ENCODE results near the gene RACGAP1. TPM values are rescaled to one million over a fixed set of nuclear protein-coding genes. Genes with fewer than 3 reads are reported as not detected.

RACGAP1 gene, protein sequence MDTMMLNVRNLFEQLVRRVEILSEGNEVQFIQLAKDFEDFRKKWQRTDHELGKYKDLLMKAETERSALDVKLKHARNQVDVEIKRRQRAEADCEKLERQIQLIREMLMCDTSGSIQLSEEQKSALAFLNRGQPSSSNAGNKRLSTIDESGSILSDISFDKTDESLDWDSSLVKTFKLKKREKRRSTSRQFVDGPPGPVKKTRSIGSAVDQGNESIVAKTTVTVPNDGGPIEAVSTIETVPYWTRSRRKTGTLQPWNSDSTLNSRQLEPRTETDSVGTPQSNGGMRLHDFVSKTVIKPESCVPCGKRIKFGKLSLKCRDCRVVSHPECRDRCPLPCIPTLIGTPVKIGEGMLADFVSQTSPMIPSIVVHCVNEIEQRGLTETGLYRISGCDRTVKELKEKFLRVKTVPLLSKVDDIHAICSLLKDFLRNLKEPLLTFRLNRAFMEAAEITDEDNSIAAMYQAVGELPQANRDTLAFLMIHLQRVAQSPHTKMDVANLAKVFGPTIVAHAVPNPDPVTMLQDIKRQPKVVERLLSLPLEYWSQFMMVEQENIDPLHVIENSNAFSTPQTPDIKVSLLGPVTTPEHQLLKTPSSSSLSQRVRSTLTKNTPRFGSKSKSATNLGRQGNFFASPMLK
- total RNA-seq (2021) (108 and 112 TPM in 2 replicates), Bru-seq, nascent RNA (percentile 87 among the genes with signal in this experiment), BruChase-seq, experiment 1, labeled RNA remaining after a 2-hour chase (percentile 79 among the genes with signal in this experiment), BruChase-seq, experiment 2, labeled RNA remaining after a 6-hour chase (percentile 84 among the genes with signal in this experiment)
- long read RNA-seq, partial matches to known transcripts: 0 of 17 reads
- long read RNA-seq, other reads (novel, unspliced or antisense): 12 of 17 reads

DNA sequence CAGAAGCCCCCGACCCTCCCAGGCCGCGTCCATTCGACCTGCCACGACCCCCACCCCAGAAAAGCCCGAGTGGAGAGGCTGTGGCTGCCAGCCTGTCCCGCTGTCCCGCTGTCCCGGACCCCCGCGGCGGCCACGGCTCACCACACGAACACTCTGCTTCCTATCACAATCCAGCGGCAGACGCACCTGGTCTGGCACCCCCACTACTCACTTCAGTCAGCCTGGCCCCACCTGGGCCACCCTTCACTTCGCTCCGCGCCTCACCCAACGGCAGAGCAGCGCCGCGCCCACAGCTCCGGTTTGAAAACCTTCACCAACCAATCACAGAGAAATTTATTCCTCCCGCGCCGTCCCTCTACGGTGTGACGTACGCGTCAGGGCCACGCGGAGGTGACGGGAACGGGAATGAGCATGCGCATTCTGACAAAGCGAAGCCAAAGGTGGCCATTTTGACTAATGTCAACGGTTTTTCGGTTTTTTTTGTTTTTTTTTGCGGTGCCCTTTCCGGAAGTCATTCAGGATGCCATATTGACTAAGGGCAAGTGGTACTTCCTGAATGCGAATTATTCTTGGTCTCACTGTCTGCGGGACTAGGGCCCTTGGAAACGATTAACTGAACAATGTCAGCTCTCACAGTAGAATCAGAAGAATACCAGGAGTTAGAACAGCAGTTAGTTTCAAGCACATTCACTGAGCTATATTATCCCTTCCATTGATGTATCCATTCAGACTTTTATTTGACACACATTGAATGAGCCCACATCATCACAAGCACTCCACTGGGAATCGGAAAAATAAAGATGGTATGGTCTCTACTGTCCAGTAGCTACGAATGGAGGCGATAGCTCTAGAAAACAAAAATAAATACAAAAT lies at the start of gene RACGAP1:
Gene RACGAP1, minus strand, starts transcription at position 308 of the 873 bp plus-strand sequence. CDS start 8,779 bp downstream, outside the sequence.
- no peaks in the 10 kb centered on the region for H3K9me3 ChIP-seq (ENCODE audit: insufficient read depth, low read depth)
- H3K36me3 ChIP-seq (ENCODE audit: low read depth): peaks cover 5% of the 10 kb centered on the region; the same call in 1 of the 2 replicates
- peak within 1 kb of the TSS; percentile 85 for H3K4me2 ChIP-seq
- peak within 1 kb of the TSS; percentile 76 for H3K4me3 ChIP-seq
- H3K27ac ChIP-seq: no peak within 1 kb of the TSS
- H3K79me2 ChIP-seq (ENCODE audit: low read depth): peaks cover 48% of the 10 kb centered on the region
- peaks cover 8% of the 10 kb centered on the region for H3K4me1 ChIP-seq (replicated peaks; ENCODE audit: insufficient read depth)
- no peaks in the 10 kb centered on the region for H3K9me2 ChIP-seq (ENCODE audit: insufficient read depth)
- no peaks in the 10 kb centered on the region for H3K27me3 ChIP-seq (ENCODE audit: insufficient read depth, low read depth)
- intact Hi-C loops (cut with micrococcal nuclease; ENCODE audit: unreplicated experiment): no loop called here
- no peaks in the 10 kb centered on the region for H4K20me1 ChIP-seq (ENCODE audit: insufficient read depth)
- peak; percentile 94 to 95 for DNase-seq
- no peak for TF ChIP-seq EZH2 (IDR thresholded peaks at IDR 0.05; ENCODE audit: low read depth)
- TF ChIP-seq, protein P1, sequence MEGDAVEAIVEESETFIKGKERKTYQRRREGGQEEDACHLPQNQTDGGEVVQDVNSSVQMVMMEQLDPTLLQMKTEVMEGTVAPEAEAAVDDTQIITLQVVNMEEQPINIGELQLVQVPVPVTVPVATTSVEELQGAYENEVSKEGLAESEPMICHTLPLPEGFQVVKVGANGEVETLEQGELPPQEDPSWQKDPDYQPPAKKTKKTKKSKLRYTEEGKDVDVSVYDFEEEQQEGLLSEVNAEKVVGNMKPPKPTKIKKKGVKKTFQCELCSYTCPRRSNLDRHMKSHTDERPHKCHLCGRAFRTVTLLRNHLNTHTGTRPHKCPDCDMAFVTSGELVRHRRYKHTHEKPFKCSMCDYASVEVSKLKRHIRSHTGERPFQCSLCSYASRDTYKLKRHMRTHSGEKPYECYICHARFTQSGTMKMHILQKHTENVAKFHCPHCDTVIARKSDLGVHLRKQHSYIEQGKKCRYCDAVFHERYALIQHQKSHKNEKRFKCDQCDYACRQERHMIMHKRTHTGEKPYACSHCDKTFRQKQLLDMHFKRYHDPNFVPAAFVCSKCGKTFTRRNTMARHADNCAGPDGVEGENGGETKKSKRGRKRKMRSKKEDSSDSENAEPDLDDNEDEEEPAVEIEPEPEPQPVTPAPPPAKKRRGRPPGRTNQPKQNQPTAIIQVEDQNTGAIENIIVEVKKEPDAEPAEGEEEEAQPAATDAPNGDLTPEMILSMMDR (conservative IDR thresholded peaks at IDR 0.05): no peak
- 0 out of 2 replicates have a peak, but pooled peaks cover 12% of the 10 kb centered on the region for H3F3A ChIP-seq (ENCODE audit: insufficient read depth, low read depth)
- POLR2A ChIA-PET (ENCODE audit: unreplicated experiment): interaction anchor here (0.6 to 0.7 kb wide), 5 partner anchors 29 to 197 kb away, joined by 3 to 13 read pairs (median 3); no protein-coding TSS in a partner anchor
- no TSS peak for BruUV-seq (replicated peaks)
- CTCF ChIA-PET: interaction anchor here (0.5 kb wide), 1 partner anchor 1362 kb away, joined by 3 read pairs; no protein-coding TSS in a partner anchor
- H2AFZ ChIP-seq: peak within 1 kb of the TSS; percentile 93

DNA sequence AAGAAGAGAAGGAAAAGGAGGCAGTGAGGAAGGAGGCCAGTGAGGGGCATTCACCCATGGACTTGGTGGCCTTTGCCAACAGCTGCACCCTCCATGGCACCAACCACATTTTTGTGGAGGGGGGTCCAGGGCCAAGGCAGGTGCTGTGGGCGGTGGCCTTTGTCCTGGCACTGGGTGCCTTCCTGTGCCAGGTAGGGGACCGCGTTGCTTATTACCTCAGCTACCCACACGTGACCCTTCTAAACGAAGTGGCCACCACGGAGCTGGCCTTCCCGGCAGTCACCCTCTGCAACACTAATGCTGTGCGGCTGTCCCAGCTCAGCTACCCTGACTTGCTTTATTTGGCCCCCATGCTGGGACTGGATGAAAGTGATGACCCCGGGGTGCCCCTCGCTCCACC lies 48.4 kb upstream of the RACGAP1 start:
- Histone ChIP-seq H3K9me3 (ENCODE audit: insufficient read depth, low read depth) (no peaks in the 10 kb centered on the region), H3F3A (ENCODE audit: insufficient read depth, low read depth) (no peaks in the 10 kb centered on the region), H3K27ac (no peak overlapping the region), H3K4me2 (no peak overlapping the region), H3K36me3 (ENCODE audit: low read depth) (no peaks in the 10 kb centered on the region), H3K4me3 (no peak overlapping the region), H4K20me1 (ENCODE audit: insufficient read depth) (no peaks in the 10 kb centered on the region), H3K9me2 (ENCODE audit: insufficient read depth) (no peaks in the 10 kb centered on the region), H3K27me3 (ENCODE audit: insufficient read depth, low read depth) (no peaks in the 10 kb centered on the region), H3K4me1 (replicated peaks; ENCODE audit: insufficient read depth) (no peaks in the 10 kb centered on the region), H3K79me2 (ENCODE audit: low read depth) (no peaks in the 10 kb centered on the region), H2AFZ (no peak overlapping the region)
- CTCF ChIA-PET: interaction anchor here (1.0 to 1.3 kb wide), 2 partner anchors 39 to 241 kb away, joined by 3 to 4 read pairs; partner anchors contain the start of gene COX14
- POLR2A ChIA-PET (ENCODE audit: unreplicated experiment): no interaction called here
- no TSS peak for BruUV-seq (replicated peaks)
- no peak for DNase-seq
- intact Hi-C loops (cut with micrococcal nuclease; ENCODE audit: unreplicated experiment): no loop called here
- no peak for TF ChIP-seq EZH2 (IDR thresholded peaks at IDR 0.05; ENCODE audit: low read depth)
- TF ChIP-seq, protein P1 (conservative IDR thresholded peaks at IDR 0.05): no peak

All from PC-9 (cell line).